WTC11 (cell line): ENCODE measurements around the gene PLEK. TPM values are rescaled to one million over a fixed set of nuclear protein-coding genes. Genes with fewer than 3 reads are reported as not detected.

Experiments
- ATAC-seq: fragments of 200-7000 bp; cut with Tn5 transposase; 2 replicates; pipeline ENCODE4 v1.10.0; 2021; ENCODE audit warnings: mild to moderate bottlenecking, moderate library complexity
- CTCF ChIA-PET: fragments of 300-600 bp; sonication (Branson Sonifier 250); formaldehyde crosslinking; loops from one replicate; lab custom pipeline; 2021; ENCODE audit warnings: antibody characterized with exemption; lab: Charles Lee
- POLR2A ChIA-PET: fragments of 350-600 bp; sonication (Branson Sonifier 250); formaldehyde crosslinking; loops from one replicate; lab custom pipeline; 2021; ENCODE audit warnings: antibody characterized with exemption; lab: Charles Lee
- DNase-seq: peaks from one replicate; pipeline ENCODE4 v3.0.0; 2021; ENCODE audit warnings: low spot score
- H3K27ac Mint-ChIP-seq: 2 replicates; pipeline ENCODE4 v1.8.0; 2021; ENCODE audit warnings: mixed read lengths
- H3K27me3 Mint-ChIP-seq: 2 replicates; pipeline ENCODE4 v1.8.0; 2021; ENCODE audit warnings: low read depth, mild to moderate bottlenecking, moderate library complexity, mixed read lengths
- H3K36me3 Mint-ChIP-seq: 2 replicates; pipeline ENCODE4 v1.8.0; 2021; ENCODE audit warnings: mixed read lengths
- H3K4me1 Mint-ChIP-seq: 2 replicates; pipeline ENCODE4 v1.8.0; 2022; ENCODE audit warnings: mixed read lengths
- H3K4me3 Mint-ChIP-seq: 2 replicates; pipeline ENCODE4 v1.8.0; 2021; ENCODE audit warnings: mild to moderate bottlenecking, moderate library complexity, mixed read lengths
- H3K9me3 Mint-ChIP-seq: 2 replicates; pipeline ENCODE4 v1.8.0; 2021; ENCODE audit warnings: mixed read lengths
- ATF6 ChIP-seq: sonication (generic); formaldehyde crosslinking; IDR thresholded peaks from 2 replicates; pipeline ENCODE4 v1.8.1; 2023; ENCODE audit warnings: mild to moderate bottlenecking, missing genetic modification reagents
- CDX4 ChIP-seq: fragments of 250-450 bp; sonication (Bioruptor Pico); IDR thresholded peaks from 2 replicates; pipeline ENCODE4 v1.9.0; 2021; ENCODE audit warnings: moderate library complexity, mild to moderate bottlenecking, inconsistent platforms, borderline replicate concordance
- ESRRA ChIP-seq: sonication (generic); formaldehyde crosslinking; IDR thresholded peaks from 2 replicates; pipeline ENCODE4 v1.8.1; 2022; ENCODE audit warnings: mild to moderate bottlenecking, missing genetic modification reagents, borderline replicate concordance
- FOXK1 ChIP-seq: sonication (generic); formaldehyde crosslinking; IDR thresholded peaks from 2 replicates; pipeline ENCODE4 v1.8.0; 2022; ENCODE audit warnings: mild to moderate bottlenecking, moderate library complexity, missing genetic modification reagents
- GABPB1 ChIP-seq: sonication (generic); formaldehyde crosslinking; IDR thresholded peaks from 2 replicates; pipeline ENCODE4 v1.8.1; 2023; ENCODE audit warnings: mild to moderate bottlenecking, missing genetic modification reagents
- IRF2 ChIP-seq: sonication (generic); formaldehyde crosslinking; IDR thresholded peaks from 2 replicates; pipeline ENCODE4 v1.8.0; 2022; ENCODE audit warnings: low read depth, missing genetic modification reagents, borderline replicate concordance
- JAZF1 ChIP-seq: fragments of 250-450 bp; sonication (Bioruptor Pico); IDR thresholded peaks from 2 replicates; pipeline ENCODE4 v1.9.0; 2021; ENCODE audit warnings: moderate library complexity, mild to moderate bottlenecking, inconsistent platforms
- KAT7 ChIP-seq: sonication (generic); formaldehyde crosslinking; IDR thresholded peaks from 2 replicates; pipeline ENCODE4 v1.8.1; 2023; ENCODE audit warnings: missing genetic modification reagents, mild to moderate bottlenecking, borderline replicate concordance
- MYBL2 ChIP-seq: sonication (generic); formaldehyde crosslinking; IDR thresholded peaks from 2 replicates; pipeline ENCODE4 v1.8.1; 2023; ENCODE audit warnings: mild to moderate bottlenecking, moderate library complexity, missing genetic modification reagents
- OVOL2 ChIP-seq: fragments of 250-450 bp; sonication (Bioruptor Pico); IDR thresholded peaks from 2 replicates; pipeline ENCODE4 v1.9.0; 2021; ENCODE audit warnings: mild to moderate bottlenecking, borderline replicate concordance
- PREB ChIP-seq: sonication (generic); formaldehyde crosslinking; IDR thresholded peaks from 2 replicates; pipeline ENCODE4 v1.8.1; 2022; ENCODE audit warnings: mild to moderate bottlenecking, missing genetic modification reagents, moderate library complexity, borderline replicate concordance
- STAT6 ChIP-seq: sonication (generic); formaldehyde crosslinking; conservative IDR thresholded peaks from 2 replicates; pipeline ENCODE4 v1.8.1; 2023; ENCODE audit warnings: mild to moderate bottlenecking, low read depth, missing genetic modification reagents, moderate library complexity
- ZMAT4 ChIP-seq: fragments of 250-450 bp; sonication (Bioruptor Pico); IDR thresholded peaks from 2 replicates; pipeline ENCODE4 v1.9.0; 2021; ENCODE audit warnings: mild to moderate bottlenecking
- ZNF232 ChIP-seq: sonication (generic); formaldehyde crosslinking; IDR thresholded peaks from 2 replicates; pipeline ENCODE4 v1.8.0; 2022; ENCODE audit warnings: mild to moderate bottlenecking, missing genetic modification reagents
- ZNF425 ChIP-seq: fragments of 250-450 bp; sonication (Bioruptor Pico); conservative IDR thresholded peaks from 2 replicates; pipeline ENCODE4 v1.9.0; 2021; ENCODE audit warnings: mild to moderate bottlenecking
- total RNA-seq: library from RNA; stranded (reverse); gene quantifications from 3 replicates; pipeline ENCODE4 v1.2.3, GENCODE V29; 2021

PLEK gene
- total RNA-seq, 1 experiment from 2014 or later = 0.26 TPM

- Mint-ChIP-seq H3K27ac (no peak overlapping the region), H3K4me3 (no peak overlapping the region), H3K4me1 (no peaks in the 10 kb centered on the region), H3K36me3 (no peaks in the 10 kb centered on the region), H3K27me3 (no peaks in the 10 kb centered on the region), H3K9me3 (no peaks in the 10 kb centered on the region)
- TF ChIP-seq PREB (CRISPR knock-in tag) (no peak), JAZF1 (CRISPR knock-in tag) (no peak), ZNF425 (CRISPR knock-in tag) (no peak), KAT7 (CRISPR knock-in tag) (no peak), FOXK1 (no peak), OVOL2 (no peak), IRF2 (no peak), ZMAT4 (CRISPR knock-in tag) (no peak), ESRRA (CRISPR knock-in tag) (no peak), ZNF232 (no peak), STAT6 (CRISPR knock-in tag) (no peak), ATF6 (CRISPR knock-in tag) (no peak), CDX4 (CRISPR knock-in tag) (no peak)
- ATAC-seq (no peak), DNase-seq (no peak)
- ChIA-PET CTCF (no interaction called here), POLR2A (interaction anchor here (0.8 kb wide), 1 partner anchor 120 kb away, joined by 3 read pairs; no protein-coding TSS in a partner anchor)
Measured at GRCh38 chr2:68426446-68426845, 61.4 kb downstream of the PLEK start.

GRCh38 chr2:68426848-68427579 is 61.9 kb downstream of the PLEK start:
- ATAC-seq = no peak
- CTCF ChIA-PET = no interaction called here
- no peak overlapping the region for H3K27ac Mint-ChIP-seq

More at GRCh38 chr2:68426848-68427579, 61.9 kb downstream of the PLEK start:
- DNase-seq = no peak
- POLR2A ChIA-PET = interaction anchor here (0.8 kb wide), 1 partner anchor 121 kb away, joined by 3 read pairs; no protein-coding TSS in a partner anchor
- Mint-ChIP-seq H3K27me3 (no peaks in the 10 kb centered on the region), H3K4me3 (no peak overlapping the region), H3K36me3 (no peaks in the 10 kb centered on the region), H3K9me3 (no peaks in the 10 kb centered on the region), H3K4me1 (no peaks in the 10 kb centered on the region)
- TF ChIP-seq MYBL2 = no peak
- TF ChIP-seq GABPB1 (CRISPR knock-in tag) = peak; percentile 89
